Measurements from ENCODE around the gene MT1F. TPM values are rescaled to one million over a fixed set of nuclear protein-coding genes. Genes with fewer than 3 reads are reported as not detected.
"Not testable (repeated sequence)": the region's sequence is repeated elsewhere in the genome, so short reads cannot be mapped to it uniquely, and the experiment has no call there.

The MT1F gene
- total RNA-seq, 1 donor from 2014 or later: 0.20 TPM

DNA sequence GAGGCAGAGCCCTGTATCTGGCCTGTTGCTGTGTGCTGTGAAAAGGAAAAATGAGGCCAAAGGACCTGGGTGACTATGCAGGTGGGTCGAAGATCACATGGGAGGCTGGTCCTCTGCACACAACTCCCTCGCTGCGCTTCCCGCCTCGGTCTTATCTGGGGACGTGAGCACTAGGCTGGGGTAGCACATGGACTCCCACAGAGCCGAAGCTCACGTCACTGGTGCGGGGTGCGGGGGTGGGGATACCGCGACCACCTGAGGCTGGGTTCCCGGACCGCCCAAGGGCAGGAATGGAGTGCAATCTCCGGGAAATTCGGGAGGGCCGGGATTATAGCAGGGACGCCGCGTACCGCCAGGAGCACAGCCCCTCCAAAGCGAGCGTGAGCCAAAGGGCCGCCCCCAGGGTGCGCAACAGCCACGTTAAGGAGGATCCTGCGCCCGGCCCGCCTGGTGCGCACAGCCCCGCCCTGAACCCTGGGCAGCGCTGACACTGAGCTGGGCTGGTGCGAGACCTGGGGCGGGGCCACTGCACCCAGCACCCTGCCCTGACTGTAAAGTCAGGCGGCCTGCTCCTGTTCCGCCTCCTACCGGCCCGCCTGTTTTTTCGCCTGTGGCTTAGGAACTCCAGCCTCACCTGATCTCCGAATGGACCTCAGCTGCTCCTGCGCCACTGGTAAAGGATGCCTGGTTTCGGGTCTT lies 14.5 kb upstream of the MT1F start:
- peak; percentile 23 to 27 for DNase-seq (ENCODE audit: low read depth in 2 of 2)

GRCh38 chr16:56643833-56644232 lies 13.9 kb upstream of the MT1F start:
- DNase-seq (ENCODE audit: low read depth in 2 of 2): no peak

GRCh38 chr16:56645311-56645710 lies 12.4 kb upstream of the MT1F start:
- no peak for DNase-seq (ENCODE audit: low read depth in 2 of 2)

DNA sequence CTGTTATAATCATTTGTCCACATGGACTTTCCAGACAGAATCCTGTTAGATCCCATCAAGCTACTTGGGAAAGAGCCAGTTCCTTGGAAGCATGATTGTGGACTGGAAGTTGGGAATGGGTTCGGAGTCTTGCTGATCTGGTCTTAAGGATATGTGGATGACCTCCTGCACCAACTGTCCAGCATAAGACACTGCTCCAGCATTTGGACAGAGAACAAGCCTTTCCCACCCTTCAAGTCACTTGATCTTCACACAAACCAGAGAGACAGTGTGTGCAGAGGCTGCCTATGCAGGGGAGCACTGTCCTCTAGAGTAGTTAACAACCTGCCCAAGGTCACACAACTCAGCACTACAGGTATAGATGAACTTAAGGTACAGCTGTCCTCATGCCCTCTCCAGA lies 11.9 kb upstream of the MT1F start:
- no peak for DNase-seq (ENCODE audit: low read depth in 2 of 2)

- DNase-seq (ENCODE audit: low read depth in 2 of 2): no peak
Measured at GRCh38 chr16:56647641-56648431, 9.9 kb upstream of the MT1F start.

- no peak for DNase-seq (ENCODE audit: low read depth in 2 of 2)
Measured at GRCh38 chr16:56649271-56649670, 8.5 kb upstream of the MT1F start.

GRCh38 chr16:56649820-56650219 lies 7.9 kb upstream of the MT1F start:
- no peak for DNase-seq (ENCODE audit: low read depth in 2 of 2)

DNA sequence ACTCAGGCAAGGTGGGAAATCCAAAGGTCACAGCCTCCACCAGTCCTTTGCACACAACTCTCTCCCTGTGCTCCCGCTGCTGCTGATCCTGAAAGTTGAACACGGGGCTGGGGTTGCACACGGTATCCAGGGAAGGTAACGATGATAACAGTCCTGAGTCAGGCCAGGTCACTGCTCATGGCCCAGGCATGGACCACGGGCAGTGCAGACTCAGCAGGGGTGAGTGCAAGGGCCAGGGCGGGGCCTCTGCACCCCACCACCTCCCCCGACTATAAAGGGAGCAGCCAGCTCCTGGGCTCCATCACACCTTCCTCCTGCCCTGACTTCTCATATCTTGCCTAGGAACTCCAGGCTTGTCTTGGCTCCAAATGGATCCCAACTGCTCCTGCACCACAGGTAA lies 6.2 kb upstream of the MT1F start, which contains the start of gene MT1B:
MT1B (plus strand) TSS at position 301 of the 400 bp plus-strand sequence; CDS start at position 369, 68 bp downstream.
- no peak for DNase-seq (ENCODE audit: low read depth in 2 of 2)

DNA sequence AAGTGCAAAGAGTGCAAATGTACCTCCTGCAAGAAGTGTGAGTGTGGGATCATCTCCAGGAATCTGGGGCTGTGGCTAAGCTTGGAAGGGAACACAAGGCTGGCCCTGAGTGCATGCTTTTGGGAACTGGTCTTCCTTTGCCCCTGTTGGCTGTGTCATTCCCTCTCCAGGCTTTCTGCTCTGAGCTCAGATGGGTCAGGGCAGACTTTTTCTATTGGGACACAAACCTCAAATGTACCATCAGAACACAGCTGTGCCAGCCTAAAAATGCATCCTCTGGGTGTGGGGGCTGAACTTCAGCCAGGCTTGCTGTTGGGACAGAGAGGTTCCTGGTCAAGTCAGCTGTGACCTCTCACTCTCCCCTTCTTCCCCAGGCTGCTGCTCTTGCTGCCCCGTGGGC lies 5.2 kb upstream of the MT1F start:
- DNase-seq (ENCODE audit: low read depth in 2 of 2): no peak

DNA sequence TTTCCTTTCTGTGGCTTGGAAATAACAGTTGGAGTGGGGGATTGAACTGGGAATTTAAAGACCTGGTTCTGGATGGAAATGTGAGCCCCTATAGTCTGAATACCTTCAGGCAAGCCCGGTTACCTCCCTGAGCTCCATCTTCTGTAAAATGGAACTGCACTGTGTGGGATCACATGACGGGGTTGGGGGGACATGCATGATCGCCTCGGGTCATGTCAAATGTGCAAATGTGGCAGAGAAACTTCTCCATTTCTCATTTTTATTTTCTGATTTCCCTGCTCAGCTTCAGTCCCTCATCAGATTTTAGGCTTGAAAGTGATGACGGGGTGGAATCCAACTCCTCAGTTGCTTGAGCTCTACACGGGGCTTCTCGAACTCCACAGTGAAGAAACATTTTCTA lies 4.5 kb upstream of the MT1F start:
- DNase-seq (ENCODE audit: low read depth in 2 of 2): no peak

DNA sequence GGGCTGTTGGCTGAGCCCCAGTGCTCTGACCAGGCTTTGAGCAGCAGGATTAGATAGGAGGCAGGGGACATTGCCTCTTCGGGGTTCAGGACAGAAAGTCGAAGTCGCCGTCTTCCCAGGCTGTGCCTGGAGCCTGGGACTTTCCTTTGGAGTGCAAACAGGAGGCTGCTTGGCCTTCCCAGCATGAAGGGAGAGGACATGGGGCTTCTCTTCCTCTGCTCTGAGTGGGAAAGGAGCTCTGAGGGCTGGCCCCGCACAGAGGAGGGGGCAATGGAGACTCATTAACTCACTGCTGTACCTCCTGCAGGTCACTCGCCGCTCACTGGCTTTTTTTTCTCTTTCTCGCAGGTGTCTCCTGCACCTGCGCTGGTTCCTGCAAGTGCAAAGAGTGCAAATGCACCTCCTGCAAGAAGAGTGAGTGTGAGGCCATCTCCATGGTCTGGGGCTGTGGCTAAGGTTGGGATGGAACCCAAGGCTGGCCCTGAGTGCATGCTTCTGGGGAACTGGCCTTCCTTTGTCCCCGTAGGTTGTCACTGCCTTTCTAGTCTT lies 642 bp downstream of the MT1F start:
- DNase-seq (ENCODE audit: low read depth in 2 of 2): peak in 1 of 2 donors; percentile 11

GRCh38 chr16:56662357-56663354 lies 4.9 kb downstream of the MT1F start:
- DNase-seq (ENCODE audit: low read depth in 2 of 2): no peak

- no peak for DNase-seq (ENCODE audit: low read depth in 2 of 2)
Measured at GRCh38 chr16:56664506-56664905, 6.7 kb downstream of the MT1F start.

GRCh38 chr16:56665286-56666261 lies 7.8 kb downstream of the MT1F start:
- not testable (repeated sequence) for DNase-seq (ENCODE audit: low read depth in 2 of 2)

DNA sequence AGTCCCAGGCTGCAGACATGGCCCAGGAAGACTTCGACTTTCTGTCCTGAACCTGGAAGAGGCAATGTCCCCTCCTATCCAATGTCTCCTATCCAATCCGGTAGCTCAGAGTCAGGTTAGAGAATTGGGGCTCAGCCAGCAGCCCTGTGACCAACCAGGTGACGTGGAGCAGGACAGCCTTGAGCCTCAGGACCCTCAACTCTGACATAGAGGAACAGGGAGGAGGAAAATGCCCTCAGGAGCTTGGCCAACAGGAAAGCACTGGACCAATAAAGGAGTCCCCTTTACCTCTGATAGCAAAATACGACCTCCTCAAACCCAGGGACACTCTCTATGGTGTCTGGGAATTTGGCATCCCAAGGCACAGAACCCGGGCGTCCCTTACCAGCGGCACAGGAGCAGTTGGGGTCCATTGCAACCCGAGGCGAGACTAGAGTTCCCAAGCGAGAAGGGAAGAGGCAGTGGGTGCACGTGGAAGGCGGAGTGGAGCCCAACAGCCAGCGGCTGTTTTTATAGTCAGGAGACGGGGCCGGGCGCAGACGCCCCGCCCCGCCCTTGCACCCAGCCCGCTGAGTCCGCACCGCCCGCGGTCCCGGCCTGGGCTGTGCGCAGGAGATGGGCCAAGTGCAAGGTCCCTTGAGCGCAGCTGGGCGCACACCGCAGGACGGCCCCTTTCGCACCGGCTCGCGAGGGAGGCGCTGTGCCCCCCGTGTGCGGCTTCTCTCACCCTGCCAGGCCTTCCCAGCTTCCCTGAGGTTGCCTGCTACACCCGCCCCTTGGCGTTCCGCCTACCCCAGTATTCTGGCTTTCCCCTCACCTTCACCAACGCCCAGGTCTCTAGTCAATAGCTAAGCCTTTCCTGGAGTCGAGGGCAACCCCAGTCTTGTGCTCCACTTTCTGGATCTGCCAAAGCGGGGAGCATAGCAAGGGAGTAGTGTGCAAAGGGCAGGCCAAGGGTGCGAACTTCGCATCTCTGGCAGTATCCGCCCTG lies 10.1 kb downstream of the MT1F start, which contains the start of gene MT1G:
MT1G (minus strand) TSS at position 485 of the 991 bp plus-strand sequence; CDS start at position 413, 72 bp downstream.
- DNase-seq (ENCODE audit: low read depth in 2 of 2): no peak

GRCh38 chr16:56669005-56669839 lies 11.5 kb downstream of the MT1F start, which contains the start of gene MT1H:
MT1H (plus strand) TSS chr16:56669814; CDS start chr16:56669885, 71 bp downstream.
- no peak for DNase-seq (ENCODE audit: low read depth in 2 of 2)

DNA sequence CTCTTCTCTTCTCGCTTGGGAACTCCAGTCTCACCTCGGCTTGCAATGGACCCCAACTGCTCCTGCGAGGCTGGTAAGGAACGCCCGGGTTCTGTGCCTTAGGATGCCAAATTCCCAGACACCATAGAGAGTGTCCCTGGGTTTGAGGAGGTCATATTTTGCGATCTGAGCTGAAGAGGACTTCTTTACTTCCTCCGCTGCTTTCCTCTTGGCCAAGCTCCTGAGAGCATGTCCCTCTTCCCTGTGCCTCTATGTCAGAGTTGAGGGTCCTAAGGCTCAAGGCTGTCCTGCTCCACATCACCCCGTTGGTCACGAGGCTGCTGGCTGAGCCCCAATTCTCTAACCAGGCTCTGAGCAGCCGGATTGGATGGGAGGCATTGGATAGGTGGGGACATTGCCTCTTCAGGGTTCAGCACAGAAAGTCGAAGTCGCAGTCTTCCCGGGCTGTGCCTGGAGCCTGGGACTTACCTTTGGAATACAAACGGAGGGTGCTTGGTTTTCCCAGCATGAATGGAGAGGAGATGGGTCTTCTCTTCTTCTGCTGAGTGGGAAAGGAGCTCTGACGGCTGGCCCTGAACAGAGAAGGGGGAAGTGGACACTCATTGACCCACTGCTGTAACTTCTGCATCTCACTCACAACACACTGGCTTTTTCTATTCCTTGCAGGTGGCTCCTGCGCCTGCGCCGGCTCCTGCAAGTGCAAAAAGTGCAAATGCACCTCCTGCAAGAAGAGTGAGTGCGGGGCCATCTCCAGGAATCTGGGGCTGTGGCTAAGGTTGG lies 12.3 kb downstream of the MT1F start:
- no peak for DNase-seq (ENCODE audit: low read depth in 2 of 2)
